Measurements from ENCODE around the gene GOSR1.
"Not testable (repeated sequence)": the region's sequence is repeated elsewhere in the genome, so short reads cannot be mapped to it uniquely, and the experiment has no call there.

DNA sequence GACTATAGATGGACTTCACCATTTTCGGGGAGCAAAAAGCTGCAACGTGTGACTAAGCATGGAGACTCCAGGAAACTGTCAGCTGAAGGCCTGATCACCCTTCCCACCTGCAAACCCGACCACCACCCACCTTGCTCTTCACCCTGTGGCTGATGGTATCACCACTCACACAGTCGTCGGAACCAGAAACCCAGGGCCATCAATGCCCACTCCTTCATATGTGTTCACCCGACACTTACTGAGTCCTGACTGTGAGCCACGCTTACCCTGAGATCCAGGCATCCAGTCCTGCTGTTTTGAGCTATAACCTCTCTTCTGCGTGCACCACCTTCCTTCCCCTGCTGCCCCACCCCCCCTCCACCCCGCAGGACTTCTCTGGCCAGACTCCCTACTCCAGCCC lies 97.1 kb downstream of the GOSR1 start:
- not testable (repeated sequence) for TF ChIP-seq POLR2A, CTCF (IDR thresholded peaks at IDR 0.05)

Measured in Peyer's patch (tissue), 4 donors.